HEK293T (cell line): Measurements from ENCODE around the gene CBLB.

Source experiments
- PKNOX1 ChIP-seq: fragments of 450-650 bp; IDR thresholded peaks from 2 replicates; pipeline ENCODE4 v1.6.1; 2016
- SP1 ChIP-seq: fragments of 450-650 bp; IDR thresholded peaks from 2 replicates; pipeline ENCODE4 v1.6.1; 2017
- SUZ12 ChIP-seq: fragments of 450-650 bp; IDR thresholded peaks from 2 replicates; pipeline ENCODE4 v1.6.1; 2016; ENCODE audit warnings: mild to moderate bottlenecking

GRCh38 chr3:105615814-105616213, 253.0 kb downstream of the CBLB start:
- TF ChIP-seq SP1, result no peak
- no peak for TF ChIP-seq SUZ12
- no peak for TF ChIP-seq PKNOX1
